GM23338 (cell line): ENCODE measurements around the gene PTPN22. TPM values are rescaled to one million over a fixed set of nuclear protein-coding genes. Genes with fewer than 3 reads are reported as not detected.

Source experiments
- ATAC-seq: fragments of 200-7000 bp; cut with Tn5 transposase; 3 replicates; pipeline ENCODE4 v1.9.1; 2020
- DNase-seq: peaks from one replicate; pipeline ENCODE4 v3.0.0-alpha.2; 2015; ENCODE audit warnings: low spot score
- H2AFZ ChIP-seq: fragments of 200-600 bp; sonication (generic); 2 replicates; pipeline ENCODE4 v1.8.0; 2016; ENCODE audit warnings: antibody characterized with exemption, mild to moderate bottlenecking, moderate library complexity
- H3F3A ChIP-seq: fragments of 200-600 bp; sonication (generic); replicated peaks from 2 replicates; pipeline ENCODE4 v1.8.0; 2017; ENCODE audit warnings: antibody characterized with exemption, mixed run types, low read depth
- H3K27ac ChIP-seq: fragments of 200-600 bp; sonication (generic); 2 replicates; pipeline ENCODE4 v1.6.1; 2016; ENCODE audit warnings: low read depth
- H3K27me3 ChIP-seq: fragments of 200-600 bp; sonication (generic); 2 replicates; pipeline ENCODE4 v1.8.0; 2016; ENCODE audit warnings: mild to moderate bottlenecking, mixed run types, moderate library complexity; ENCODE audit not compliant: insufficient read depth
- H3K36me3 ChIP-seq: fragments of 200-600 bp; sonication (generic); 2 replicates; pipeline ENCODE4 v1.8.0; 2016; ENCODE audit warnings: mild to moderate bottlenecking; ENCODE audit not compliant: insufficient read depth
- H3K4me1 ChIP-seq: fragments of 200-600 bp; sonication (generic); 2 replicates; pipeline ENCODE4 v1.8.0; 2016; ENCODE audit warnings: mild to moderate bottlenecking, moderate library complexity; ENCODE audit not compliant: insufficient read depth
- H3K4me2 ChIP-seq: fragments of 200-600 bp; sonication (generic); 2 replicates; pipeline ENCODE4 v1.7.1; 2017; ENCODE audit warnings: mixed run types
- H3K4me3 ChIP-seq: fragments of 200-600 bp; sonication (generic); 2 replicates; pipeline ENCODE4 v1.6.1; 2016; ENCODE audit warnings: mixed run types
- H3K79me2 ChIP-seq: fragments of 200-600 bp; sonication (generic); replicated peaks from 2 replicates; pipeline ENCODE4 v1.8.0; 2017; ENCODE audit warnings: mild to moderate bottlenecking; ENCODE audit not compliant: insufficient read depth
- H3K9me2 ChIP-seq: fragments of 200-600 bp; sonication (generic); 2 replicates; pipeline ENCODE4 v1.8.0; 2017; ENCODE audit not compliant: insufficient read depth
- H4K20me1 ChIP-seq: fragments of 200-600 bp; sonication (generic); replicated peaks from 2 replicates; pipeline ENCODE4 v1.8.0; 2017; ENCODE audit warnings: mild to moderate bottlenecking; ENCODE audit not compliant: insufficient read depth
- H3K27ac Mint-ChIP-seq: 2 replicates; pipeline ENCODE4 v1.8.0; 2020; ENCODE audit warnings: inconsistent platforms, mild to moderate bottlenecking, moderate library complexity, mixed read lengths
- H3K27me3 Mint-ChIP-seq: 3 replicates; pipeline ENCODE4 v1.8.0; 2022; ENCODE audit warnings: low read depth, mild to moderate bottlenecking, moderate library complexity, mixed read lengths, inconsistent platforms; ENCODE audit not compliant: insufficient read depth, poor library complexity
- H3K36me3 Mint-ChIP-seq: 3 replicates; pipeline ENCODE4 v1.8.0; 2021; ENCODE audit warnings: low read depth, mild to moderate bottlenecking, inconsistent platforms, moderate library complexity, mixed read lengths
- H3K4me1 Mint-ChIP-seq: 3 replicates; pipeline ENCODE4 v1.8.0; 2020; ENCODE audit warnings: mild to moderate bottlenecking, inconsistent platforms, mixed read lengths
- H3K4me3 Mint-ChIP-seq: 3 replicates; pipeline ENCODE4 v1.8.0; 2021; ENCODE audit warnings: moderate library complexity, mild to moderate bottlenecking, inconsistent platforms, mixed read lengths
- H3K9me3 Mint-ChIP-seq: 3 replicates; pipeline ENCODE4 v1.8.0; 2020; ENCODE audit warnings: moderate library complexity, mild to moderate bottlenecking, inconsistent platforms, mixed read lengths
- CREB1 ChIP-seq: fragments of 250-450 bp; sonication (Bioruptor Pico); IDR thresholded peaks from 2 replicates; pipeline ENCODE4 v1.5.0; 2020; ENCODE audit warnings: low read depth, mild to moderate bottlenecking, moderate library complexity
- CTCF ChIP-seq, 2 experiments: fragments of 200-600 bp in 1 of 2; sonication (generic) in 1 of 2; conservative IDR thresholded peaks; 2 replicates each; pipeline versions ENCODE4 v1.5.1 to v1.6.1; 2016 to 2017; ENCODE audit warnings: antibody characterized with exemption in 2 of 2, low read depth in 2 of 2, mild to moderate bottlenecking in 2 of 2, moderate library complexity in 1 of 2
- ETS1 ChIP-seq: IDR thresholded peaks from 2 replicates; pipeline ENCODE4 v1.6.1; 2016; ENCODE audit warnings: antibody characterized with exemption
- EZH2 ChIP-seq: fragments of 200-600 bp; sonication (generic); IDR thresholded peaks from one replicate; pipeline ENCODE4 v1.8.0; 2017; ENCODE audit warnings: antibody characterized with exemption, mild to moderate bottlenecking, low read depth; ENCODE audit not compliant: unreplicated experiment
- EZH2phosphoT487 ChIP-seq: fragments of 200-600 bp; sonication (generic); IDR thresholded peaks from one replicate; pipeline ENCODE4 v1.8.1; 2018; ENCODE audit warnings: antibody characterized with exemption; ENCODE audit not compliant: unreplicated experiment
- NANOG ChIP-seq: IDR thresholded peaks from 2 replicates; pipeline ENCODE4 v1.6.1; 2016; ENCODE audit warnings: antibody characterized with exemption, borderline replicate concordance
- POLR2AphosphoS5 ChIP-seq: IDR thresholded peaks from 2 replicates; pipeline ENCODE4 v1.6.1; 2016; ENCODE audit warnings: antibody characterized with exemption, low read depth
- REST ChIP-seq: IDR thresholded peaks from one replicate; pipeline ENCODE4 v1.6.1; 2018; ENCODE audit warnings: antibody characterized with exemption; ENCODE audit not compliant: unreplicated experiment
- ZNF114 ChIP-seq: fragments of 250-450 bp; sonication (Bioruptor Pico); IDR thresholded peaks from 2 replicates; pipeline ENCODE4 v1.5.0; 2020; ENCODE audit warnings: mild to moderate bottlenecking, moderate library complexity
- polyA plus RNA-seq: library from polyadenylated mRNA; unstranded; fragments of >200 nt; fragmentation: Nextera tagmentation; extraction: Ambion mirVana; gene quantifications from 2 replicates; pipeline ENCODE4 v1.2.1, GENCODE V29; 2016
- total RNA-seq: library from RNA; depleted of rRNA; stranded (reverse); fragments of >200 nt; shearing (Covaris generic); gene quantifications from 2 replicates; pipeline ENCODE4 v1.2.3, GENCODE V29; 2014

Gene PTPN22
- total and polyA plus RNA-seq, 2 experiments from 2014 or later, result 0.08 TPM; not detected in 1

- TF ChIP-seq EZH2 (no peak), ZNF114 (CRISPR knock-in tag) (no peak), POLR2AphosphoS5 (no peak), CREB1 (CRISPR knock-in tag) (no peak), EZH2phosphoT487 (no peak)
Measured at GRCh38 chr1:113792471-113792870, 79.0 kb downstream of the PTPN22 start (continued).

- Histone ChIP-seq H3K27me3 (no peaks in the 10 kb centered on the region), H3K36me3 (no peaks in the 10 kb centered on the region), H3F3A (no peaks in the 10 kb centered on the region), H2AFZ (no peak overlapping the region), H3K79me2 (peaks cover 48% of the 10 kb centered on the region), H3K4me2 (no peak overlapping the region), H3K27ac (no peak overlapping the region), H3K4me3 (no peak overlapping the region), H3K4me1 (no peaks in the 10 kb centered on the region; the same call in 1 of the 2 replicates), H3K9me2 (no peaks in the 10 kb centered on the region), H4K20me1 (peaks cover 5% of the 10 kb centered on the region; the same call in 1 of the 2 replicates)
- no peak for DNase-seq
- Mint-ChIP-seq H3K27me3 (no peaks in the 10 kb centered on the region), H3K36me3 (peaks cover 4% of the 10 kb centered on the region; the same call in 2 of the 3 replicates), H3K4me1 (peaks cover 22% of the 10 kb centered on the region), H3K9me3 (no peaks in the 10 kb centered on the region), H3K4me3 (no peak overlapping the region), H3K27ac (no peak overlapping the region)
- ATAC-seq, result no peak
- no peak for TF ChIP-seq ETS1
- TF ChIP-seq REST, result no peak
- TF ChIP-seq ZNF114 (CRISPR knock-in tag), result no peak
- TF ChIP-seq NANOG, result no peak
- TF ChIP-seq CTCF (conservative IDR thresholded peaks at IDR 0.05; ENCODE audit: low read depth in 2 of 2), result no peak
- TF ChIP-seq EZH2, result no peak
Measured at GRCh38 chr1:113788802-113789201, 82.7 kb downstream of the PTPN22 start.
